NCI-H2196 (cell line): ENCODE measurements around the gene SPATA31D3.
"Not testable (repeated sequence)": the region's sequence is repeated elsewhere in the genome, so short reads cannot be mapped to it uniquely, and the experiment has no call there.

Source experiments
- DNase-seq: peaks from one replicate; lab custom pipeline; 2025; ENCODE audit not compliant: unreplicated experiment; lab: John Stamatoyannopoulos, UW

Gene SPATA31D3

GRCh38 chr9:81976351-81976750, 33.1 kb downstream of the SPATA31D3 start:
- no peak for DNase-seq

GRCh38 chr9:81979196-81979595, 35.9 kb downstream of the SPATA31D3 start:
- no peak for DNase-seq

- DNase-seq: no peak
These were observed 37.3 kb downstream of the SPATA31D3 start for GRCh38 chr9:81980568-81980967.

GRCh38 chr9:81981883-81982282, 38.6 kb downstream of the SPATA31D3 start:
- no peak for DNase-seq

- DNase-seq: no peak
These were observed 41.6 kb downstream of the SPATA31D3 start for GRCh38 chr9:81984928-81985327.

- no peak for DNase-seq
These were observed 42.8 kb downstream of the SPATA31D3 start for GRCh38 chr9:81986051-81986450.

- DNase-seq: not testable (repeated sequence)
These were observed 45.2 kb downstream of the SPATA31D3 start, which contains the start of gene SPATA31D1 for GRCh38 chr9:81988472-81988871. Gene SPATA31D1, plus strand, starts transcription at chr9:81988772. Its CDS starts 47 bp downstream, at chr9:81988819.

- no peak for DNase-seq
These were observed 46.4 kb downstream of the SPATA31D3 start for GRCh38 chr9:81989700-81990099.

GRCh38 chr9:81993656-81994055, 50.4 kb downstream of the SPATA31D3 start:
- DNase-seq: no peak
